CD14-positive monocyte (primary cell): ENCODE results near the gene SRGAP1. TPM values are rescaled to one million over a fixed set of nuclear protein-coding genes. Genes with fewer than 3 reads are reported as not detected.

Experiments
- DNase-seq, 3 donors: peaks; one replicate each; pipeline ENCODE4 v3.0.0-alpha.2; 2011 to 2022
- H2AFZ ChIP-seq: 2 replicates; pipeline ENCODE4 v1.6.0; 2012; ENCODE audit warnings: mild to moderate bottlenecking, low read depth, low read length, inconsistent platforms; ENCODE audit not compliant: insufficient read depth, poor library complexity, severe bottlenecking
- H3K27ac ChIP-seq, 2 donors: 1 replicate in 1 of 2; 2 replicates in 1 of 2; pipeline ENCODE4 v1.5.1; 2012 to 2013; ENCODE audit warnings: low read length in 2 of 2, control low read depth in 1 of 2, inconsistent platforms in 1 of 2, low read depth in 1 of 2, mild to moderate bottlenecking in 1 of 2
- H3K27me3 ChIP-seq, 2 donors: one replicate each; pipeline versions ENCODE4 v1.6.0 to v1.6.1; 2011 to 2013; ENCODE audit warnings: low read length in 2 of 2; ENCODE audit not compliant: control insufficient read depth in 2 of 2, insufficient read depth in 2 of 2
- H3K36me3 ChIP-seq, 2 donors: replicated peaks in 1 of 2; 1 replicate in 1 of 2; 2 replicates in 1 of 2; pipeline versions ENCODE4 v1.5.1 to v1.6.1; 2012 to 2013; ENCODE audit warnings: low read length in 2 of 2, control low read depth in 1 of 2, inconsistent platforms in 1 of 2, mild to moderate bottlenecking in 1 of 2; ENCODE audit not compliant: insufficient read depth in 2 of 2, control insufficient read depth in 1 of 2
- H3K4me1 ChIP-seq, 2 donors: 1 replicate in 1 of 2; 2 replicates in 1 of 2; pipeline versions ENCODE4 v1.5.1 to v1.6.1; 2012 to 2013; ENCODE audit warnings: low read length in 2 of 2, control low read depth in 1 of 2, inconsistent platforms in 1 of 2, mild to moderate bottlenecking in 1 of 2, moderate library complexity in 1 of 2; ENCODE audit not compliant: insufficient read depth in 2 of 2, control insufficient read depth in 1 of 2
- H3K4me2 ChIP-seq: replicated peaks from 2 replicates; pipeline ENCODE3; 2012; ENCODE audit warnings: low read length, moderate library complexity, mild to moderate bottlenecking; ENCODE audit not compliant: poor library complexity, severe bottlenecking; ENCODE audit errors: extremely low read depth
- H3K4me3 ChIP-seq, 3 experiments: fragments of 200-600 bp in 1 of 3; sonication (generic) in 1 of 3; replicated peaks in 1 of 3; 1 replicate in 2 of 3; 2 replicates in 1 of 3; pipeline ENCODE4 v1.5.1; 2011 to 2013; ENCODE audit warnings: low read length in 3 of 3, mild to moderate bottlenecking in 3 of 3, control low read depth in 2 of 3, low read depth in 2 of 3, inconsistent platforms in 1 of 3, moderate library complexity in 1 of 3
- H3K79me2 ChIP-seq: 2 replicates; pipeline ENCODE4 v1.6.0; 2012; ENCODE audit warnings: mild to moderate bottlenecking, control low read depth, inconsistent platforms, low read length, moderate library complexity; ENCODE audit not compliant: insufficient read depth
- H3K9ac ChIP-seq: 2 replicates; pipeline ENCODE4 v1.6.0; 2017; ENCODE audit warnings: low read length, mild to moderate bottlenecking; ENCODE audit not compliant: insufficient read depth, poor library complexity, severe bottlenecking
- H3K9me3 ChIP-seq, 2 donors: replicated peaks in 1 of 2; 1 replicate in 1 of 2; 2 replicates in 1 of 2; pipeline versions ENCODE4 v1.5.1 to v1.6.1; 2012 to 2013; ENCODE audit warnings: low read length in 2 of 2, control low read depth in 1 of 2; ENCODE audit not compliant: control insufficient read depth in 1 of 2, insufficient read depth in 1 of 2
- H4K20me1 ChIP-seq: 2 replicates; pipeline ENCODE4 v1.6.0; 2012; ENCODE audit warnings: mild to moderate bottlenecking, low read length, control low read depth, moderate library complexity; ENCODE audit not compliant: insufficient read depth
- H3K27ac Mint-ChIP-seq, 7 donors: one replicate each; pipeline ENCODE4 v1.8.0; 2020; ENCODE audit warnings: mild to moderate bottlenecking in 7 of 7, mixed read lengths in 7 of 7, moderate library complexity in 6 of 7, inconsistent platforms in 2 of 7
- H3K27me3 Mint-ChIP-seq, 3 donors: one replicate each; pipeline ENCODE4 v1.8.0; 2021 to 2022; ENCODE audit warnings: low read depth in 3 of 3, mild to moderate bottlenecking in 3 of 3, mixed read lengths in 3 of 3, moderate library complexity in 3 of 3, inconsistent platforms in 1 of 3
- H3K36me3 Mint-ChIP-seq, 2 donors: one replicate each; pipeline ENCODE4 v1.8.0; 2020; ENCODE audit warnings: mixed read lengths in 2 of 2, inconsistent platforms in 1 of 2, mild to moderate bottlenecking in 1 of 2
- H3K4me1 Mint-ChIP-seq: one replicate; pipeline ENCODE4 v1.8.0; 2020; ENCODE audit warnings: mild to moderate bottlenecking, mixed read lengths
- H3K4me3 Mint-ChIP-seq, 2 donors: one replicate each; pipeline ENCODE4 v1.8.0; 2020; ENCODE audit warnings: mild to moderate bottlenecking in 2 of 2, mixed read lengths in 2 of 2, moderate library complexity in 1 of 2
- H3K9me3 Mint-ChIP-seq, 7 donors: one replicate each; pipeline ENCODE4 v1.8.0; 2020 to 2022; ENCODE audit warnings: mixed read lengths in 7 of 7, mild to moderate bottlenecking in 6 of 7, moderate library complexity in 6 of 7, inconsistent platforms in 2 of 7
- CTCF ChIP-seq: fragments of 200-600 bp; IDR thresholded peaks from one replicate; pipeline ENCODE4 v1.8.0; 2022; ENCODE audit warnings: antibody characterized with exemption, mild to moderate bottlenecking
- WGBS: methylation state at CpG from one replicate; pipeline ENCODE4 v1.1.5; 2013; ENCODE audit warnings: missing lambda C conversion rate; ENCODE audit not compliant: insufficient coverage; 5-methylcytosine and 5-hydroxymethylcytosine counted together
- intact Hi-C, 2 donors: fragments of 100-400 bp; cut with micrococcal nuclease; formaldehyde crosslinking; loops; one replicate each; pipeline versions ENCODE4 v1.15.0 to v1.15.1; 2023
- polyA plus RNA-seq, 3 donors: library from polyadenylated mRNA; depleted of rRNA in 1 of 3; unstranded in 2 of 3; stranded (reverse) in 1 of 3; fragments of 300-500 nt in 2 of 3; fragments of >200 nt in 1 of 3; fragmentation: Illumina TruSeq in 2 of 3; gene quantifications; 1 replicate in 2 of 3; 2 replicates in 1 of 3; pipeline ENCODE4 v1.2.3, GENCODE V29; 2012 to 2021

Gene SRGAP1
- polyA plus RNA-seq, 3 donors: 0.05 to 0.52 (median 0.07) TPM

GRCh38 chr12:64105026-64105425, 260.5 kb downstream of the SRGAP1 start:
- Histone ChIP-seq H3K9ac (no peak overlapping the region), H3K36me3 (no peaks in the 10 kb centered on the region), H3K4me3 (no peak overlapping the region), H2AFZ (no peak overlapping the region), H4K20me1 (no peaks in the 10 kb centered on the region), H3K79me2 (no peaks in the 10 kb centered on the region), H3K27ac (no peak overlapping the region), H3K4me2 (no peak overlapping the region), H3K27me3 (no peaks in the 10 kb centered on the region), H3K9me3 (no peaks in the 10 kb centered on the region), H3K4me1 (no peaks in the 10 kb centered on the region)
- H3K27ac Mint-ChIP-seq: no peak overlapping the region
- 100% methylated on average over 2 of the region's 3 CpGs for WGBS
- no peak for DNase-seq
- TF ChIP-seq CTCF: no peak
- H3K36me3 Mint-ChIP-seq: no peaks in the 10 kb centered on the region
- intact Hi-C loops: loop anchor here in 1 of 2 donors (10.0 kb wide), 1 partner anchor 140 kb away; no protein-coding TSS in a partner anchor
- H3K4me1 Mint-ChIP-seq: peaks cover 3% of the 10 kb centered on the region
- peaks cover 0 to 2% (median 0%) of the 10 kb centered on the region in 7 donors for H3K9me3 Mint-ChIP-seq
- H3K4me3 Mint-ChIP-seq: no peak overlapping the region
- H3K27me3 Mint-ChIP-seq: peaks cover 0 to 4% (median 0%) of the 10 kb centered on the region in 3 donors

GRCh38 chr12:64107776-64108175, 263.3 kb downstream of the SRGAP1 start:
- Mint-ChIP-seq H3K4me3 (no peak overlapping the region), H3K9me3 (peaks cover 0 to 4% (median 0%) of the 10 kb centered on the region in 7 donors), H3K27me3 (peaks cover 0 to 2% (median 0%) of the 10 kb centered on the region in 3 donors), H3K27ac (no peak overlapping the region), H3K4me1 (no peaks in the 10 kb centered on the region), H3K36me3 (no peaks in the 10 kb centered on the region)
- Histone ChIP-seq H2AFZ (no peak overlapping the region), H3K4me3 (no peak overlapping the region), H3K79me2 (no peaks in the 10 kb centered on the region), H4K20me1 (no peaks in the 10 kb centered on the region), H3K27ac (no peak overlapping the region), H3K9me3 (no peaks in the 10 kb centered on the region), H3K9ac (no peak overlapping the region), H3K4me1 (no peaks in the 10 kb centered on the region), H3K36me3 (no peaks in the 10 kb centered on the region), H3K27me3 (no peaks in the 10 kb centered on the region), H3K4me2 (no peak overlapping the region)
- intact Hi-C loops: loop anchor here in 1 of 2 donors (10.0 kb wide), 1 partner anchor 137 kb away; no protein-coding TSS in a partner anchor
- no peak for DNase-seq
- TF ChIP-seq CTCF: no peak
- no CpG with 5 or more reads among the region's 1 CpG for WGBS
